Esophagus muscularis mucosa (tissue), 4 donors: ENCODE measurements around the gene CTAGE4. TPM values are rescaled to one million over a fixed set of nuclear protein-coding genes. Genes with fewer than 3 reads are reported as not detected.
"Not testable (repeated sequence)": the region's sequence is repeated elsewhere in the genome, so short reads cannot be mapped to it uniquely, and the experiment has no call there.

Experiments used
- DNase-seq: peaks from one replicate; pipeline ENCODE4 v3.0.0-alpha.2; 2017; ENCODE audit errors: extremely low spot score
- H3K27ac ChIP-seq, 4 donors: fragments of 200-600 bp; sonication (generic); replicated peaks in 1 of 4; 1 replicate in 3 of 4; 2 replicates in 1 of 4; pipeline ENCODE4 v1.5.1; 2016 to 2019; ENCODE audit warnings: mild to moderate bottlenecking in 1 of 4
- H3K27me3 ChIP-seq, 4 donors: fragments of 200-600 bp; sonication (generic); one replicate each; pipeline versions ENCODE4 v1.5.1 to v1.6.0; 2016 to 2019
- H3K36me3 ChIP-seq, 4 donors: fragments of 200-600 bp; sonication (generic); one replicate each; pipeline ENCODE4 v1.5.1; 2016 to 2019
- H3K4me1 ChIP-seq, 4 donors: fragments of 200-600 bp; sonication (generic); one replicate each; pipeline ENCODE4 v1.5.1; 2016 to 2019
- H3K4me3 ChIP-seq, 4 donors: fragments of 200-600 bp; sonication (generic); 1 replicate in 2 of 4; 2 replicates in 2 of 4; pipeline ENCODE4 v1.5.1; 2016 to 2019; ENCODE audit warnings: mild to moderate bottlenecking in 4 of 4, moderate library complexity in 1 of 4
- H3K9me3 ChIP-seq, 4 donors: fragments of 200-600 bp; sonication (generic); 1 replicate in 3 of 4; 2 replicates in 1 of 4; pipeline ENCODE4 v1.5.1; 2016 to 2019
- CTCF ChIP-seq, 3 experiments: fragments of 200-600 bp in 2 of 3; fragments of 450-650 bp in 1 of 3; sonication (generic) in 2 of 3; IDR thresholded peaks; one replicate each; pipeline ENCODE4 v1.5.1; 2017 to 2019; ENCODE audit warnings: antibody characterized with exemption in 3 of 3, mild to moderate bottlenecking in 2 of 3, moderate library complexity in 1 of 3
- EP300 ChIP-seq: sonication (generic); formaldehyde crosslinking; IDR thresholded peaks from one replicate; pipeline ENCODE4 v1.6.1; 2017; ENCODE audit warnings: antibody characterized with exemption
- POLR2A ChIP-seq: fragments of 450-650 bp; IDR thresholded peaks from one replicate; pipeline ENCODE4 v1.6.1; 2017; ENCODE audit warnings: antibody characterized with exemption, moderate library complexity, mild to moderate bottlenecking, low read depth
- POLR2AphosphoS5 ChIP-seq, 2 donors: sonication (generic); formaldehyde crosslinking; IDR thresholded peaks; one replicate each; pipeline ENCODE4 v1.6.1; 2017; ENCODE audit warnings: antibody characterized with exemption in 2 of 2
- WGBS: methylation state at CpG from one replicate; pipeline ENCODE4 v1.1.5; 2018; 5-methylcytosine and 5-hydroxymethylcytosine counted together
- intact Hi-C: fragments of 100-400 bp; cut with DNase I; formaldehyde crosslinking; loops from one replicate; pipeline ENCODE4 v1.15.1; 2023
- total RNA-seq, 4 donors: library from RNA; depleted of rRNA; stranded (reverse); fragments of >200 nt; gene quantifications; one replicate each; pipeline versions ENCODE4 v1.1.0 to v1.2.1, GENCODE V29; 2016

Gene CTAGE4
- total RNA-seq, 4 donors from 2014 or later, result 0.71 to 2.5 (median 0.83) TPM; not detected in 1

DNA sequence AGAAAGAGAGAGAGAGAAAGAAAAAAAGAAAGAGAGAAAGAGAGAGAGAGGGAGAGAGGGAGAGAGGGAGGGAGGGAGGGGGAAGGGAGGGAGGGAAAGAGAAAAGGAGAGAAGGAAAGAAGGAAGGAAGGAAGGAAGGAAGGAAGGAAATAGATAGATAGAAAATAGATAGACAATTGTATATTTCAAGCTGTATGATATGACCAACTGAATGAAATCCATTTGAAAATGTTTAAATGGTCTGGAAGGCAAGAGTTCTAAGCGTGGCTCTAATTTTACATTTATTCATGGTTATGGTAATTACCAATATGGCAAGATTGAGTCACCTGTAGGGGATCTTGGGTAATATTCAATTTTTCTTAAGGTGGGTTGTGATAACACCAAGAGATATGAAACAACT is 24.4 kb upstream of the CTAGE4 start:
- Histone ChIP-seq H3K27ac (no peak overlapping the region), H3K9me3 (peaks cover 0 to 5% (median 0%) of the 10 kb centered on the region in 4 donors), H3K36me3 (no peaks in the 10 kb centered on the region), H3K27me3 (no peaks in the 10 kb centered on the region), H3K4me1 (no peaks in the 10 kb centered on the region), H3K4me3 (no peak overlapping the region)
- intact Hi-C loops, result no loop called here
- WGBS, result 80% methylated on average over 1 of the region's 1 CpG
- TF ChIP-seq POLR2A, result no peak
- no peak for TF ChIP-seq POLR2AphosphoS5 (IDR thresholded peaks at IDR 0.05)
- TF ChIP-seq EP300, result no peak
- TF ChIP-seq CTCF (IDR thresholded peaks at IDR 0.05), result no peak
- DNase-seq, result no peak

DNA sequence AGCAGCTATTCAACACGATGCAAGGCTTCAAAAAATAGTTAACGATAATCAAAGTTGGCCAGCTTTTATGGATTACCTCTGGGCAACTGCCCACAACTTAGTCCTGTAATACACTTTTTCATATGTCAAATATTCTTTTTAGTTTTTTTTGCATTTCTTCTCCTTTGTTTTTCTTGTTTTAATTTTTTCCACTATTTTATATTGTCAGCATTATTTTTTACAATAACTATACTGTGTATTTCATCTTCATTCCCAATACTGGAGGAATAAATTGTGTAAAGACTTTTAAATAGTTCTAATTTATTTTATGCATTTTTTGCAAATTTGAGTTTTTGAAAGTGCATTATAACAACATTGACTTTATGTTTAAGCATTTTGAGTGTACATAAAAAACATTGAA is 18.5 kb upstream of the CTAGE4 start:
- H3K9me3 ChIP-seq, result peaks cover 0 to 5% (median 0%) of the 10 kb centered on the region in 4 donors

GRCh38 chr7:144171594-144172350 is 11.5 kb upstream of the CTAGE4 start:
- not testable (repeated sequence) for H3K9me3 ChIP-seq, H3K27ac ChIP-seq, H3K27me3 ChIP-seq, H3K4me3 ChIP-seq, H3K4me1 ChIP-seq, DNase-seq, H3K36me3 ChIP-seq
- 77% methylated on average over 4 of the region's 4 CpGs for WGBS
- intact Hi-C loops, result loop anchor here (10.0 kb wide), 1 partner anchor 223 kb away; no protein-coding TSS in a partner anchor

More for the DNA sequence above, 18.5 kb upstream of the CTAGE4 start:
- TF ChIP-seq EP300, result no peak
- TF ChIP-seq CTCF (IDR thresholded peaks at IDR 0.05), result no peak
- TF ChIP-seq POLR2A, result no peak
- TF ChIP-seq POLR2AphosphoS5 (IDR thresholded peaks at IDR 0.05), result no peak
- WGBS, result 75% methylated on average over 2 of the region's 2 CpGs
- no peaks in the 10 kb centered on the region for H3K27me3 ChIP-seq
- intact Hi-C loops, result no loop called here
- DNase-seq, result no peak
- H3K36me3 ChIP-seq, result no peaks in the 10 kb centered on the region
- H3K4me1 ChIP-seq, result no peaks in the 10 kb centered on the region
- no peak overlapping the region for H3K4me3 ChIP-seq
- no peak overlapping the region for H3K27ac ChIP-seq

- no peak for DNase-seq
- no peaks in the 10 kb centered on the region for H3K36me3 ChIP-seq
- intact Hi-C loops, result loop anchor here (10.0 kb wide), 1 partner anchor 220 kb away; no protein-coding TSS in a partner anchor
- WGBS, result 91% methylated on average over 5 of the region's 5 CpGs
- peaks cover 0 to 6% (median 0%) of the 10 kb centered on the region in 4 donors for H3K9me3 ChIP-seq
- no peaks in the 10 kb centered on the region for H3K4me1 ChIP-seq
- H3K27ac ChIP-seq, result no peak overlapping the region
- no peak overlapping the region for H3K4me3 ChIP-seq
- H3K27me3 ChIP-seq, result no peaks in the 10 kb centered on the region
- TF ChIP-seq EP300 (no peak), POLR2A (no peak), POLR2AphosphoS5 (IDR thresholded peaks at IDR 0.05) (no peak), CTCF (IDR thresholded peaks at IDR 0.05) (no peak)
Measured at GRCh38 chr7:144174613-144175012, 8.7 kb upstream of the CTAGE4 start.

DNA sequence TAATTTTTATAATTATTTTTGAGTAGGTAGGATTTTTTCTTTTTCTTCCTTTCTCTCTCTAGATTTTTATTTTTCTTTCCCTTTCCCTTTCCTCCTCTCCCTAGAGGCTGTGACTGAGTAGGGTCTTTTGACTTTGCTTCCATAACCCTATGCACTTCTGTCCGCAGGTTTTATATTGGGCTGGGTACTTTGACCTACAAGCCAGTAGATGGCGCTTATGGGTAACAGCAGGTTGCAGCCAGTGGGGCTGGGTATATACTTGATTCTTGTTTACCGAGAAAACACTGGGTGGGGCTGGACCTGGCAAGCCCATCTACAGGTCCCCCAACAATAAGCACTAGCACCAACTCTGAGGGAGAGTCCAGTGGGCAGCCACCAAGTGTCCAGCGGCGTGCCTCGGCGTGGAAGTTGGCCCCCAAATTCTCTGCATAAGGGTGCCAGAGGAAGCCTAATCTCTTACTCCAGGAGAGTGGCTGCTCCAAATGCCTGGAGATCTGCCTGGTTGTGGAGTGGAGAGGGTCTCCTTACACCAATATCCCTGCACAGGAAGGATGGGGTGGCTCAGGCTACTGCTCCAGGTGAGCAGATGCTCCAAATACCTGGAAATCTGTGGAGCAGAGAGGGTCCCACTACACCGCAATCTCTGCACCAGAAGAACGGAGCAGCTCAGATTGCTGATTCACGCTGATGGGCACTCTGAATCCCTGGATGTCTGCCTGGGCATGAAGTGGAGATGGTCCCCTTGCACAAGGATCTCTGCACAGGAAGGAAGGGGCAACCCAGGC is 4.7 kb upstream of the CTAGE4 start:
- peak; percentile 26 to 49 (median 33) for TF ChIP-seq CTCF (IDR thresholded peaks at IDR 0.05)
- H3K4me1 ChIP-seq, H3K9me3 ChIP-seq, H3K36me3 ChIP-seq, DNase-seq, H3K4me3 ChIP-seq, H3K27me3 ChIP-seq, H3K27ac ChIP-seq: not testable (repeated sequence)
- intact Hi-C loops, result loop anchor here (10.0 kb wide), 1 partner anchor 216 kb away; no protein-coding TSS in a partner anchor
- WGBS, result no CpG with 5 or more reads among the region's 10 CpGs

DNA sequence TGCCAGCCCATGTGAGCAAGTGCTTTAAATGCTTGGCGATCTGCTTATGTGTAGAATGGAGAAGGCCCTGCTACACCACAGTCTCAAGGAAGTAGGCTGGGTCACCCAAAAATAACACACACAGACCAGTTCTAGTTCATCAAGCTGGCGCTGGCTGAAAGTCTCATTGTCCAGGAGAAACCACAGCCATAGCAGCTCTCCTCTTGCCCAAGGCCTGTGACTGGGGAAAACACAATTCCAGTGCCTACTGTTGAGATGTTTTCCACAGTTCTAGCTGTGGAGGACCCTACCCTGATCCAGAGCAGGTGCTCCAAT is 4.1 kb upstream of the CTAGE4 start:
- intact Hi-C loops, result loop anchor here (10.0 kb wide), 1 partner anchor 216 kb away; no protein-coding TSS in a partner anchor
- not testable (repeated sequence) for H3K4me3 ChIP-seq, DNase-seq, H3K27ac ChIP-seq, H3K4me1 ChIP-seq, H3K27me3 ChIP-seq, H3K36me3 ChIP-seq, H3K9me3 ChIP-seq
- no CpG with 5 or more reads among the region's 2 CpGs for WGBS

GRCh38 chr7:144187848-144188247 is 4.6 kb downstream of the CTAGE4 start:
- WGBS, result no CpG with 5 or more reads among the region's 5 CpGs
- H3K27ac ChIP-seq, DNase-seq, H3K27me3 ChIP-seq, intact Hi-C loops, H3K9me3 ChIP-seq, H3K4me1 ChIP-seq, H3K36me3 ChIP-seq, H3K4me3 ChIP-seq: not testable (repeated sequence)
